Inferior parietal cortex (tissue), 1 donor: ENCODE results near the gene NLGN2.

Source experiments
- DNase-seq: peaks from one replicate; pipeline ENCODE4 v3.0.0-alpha.2; 2016; ENCODE audit errors: extremely low spot score

The NLGN2 gene

DNA sequence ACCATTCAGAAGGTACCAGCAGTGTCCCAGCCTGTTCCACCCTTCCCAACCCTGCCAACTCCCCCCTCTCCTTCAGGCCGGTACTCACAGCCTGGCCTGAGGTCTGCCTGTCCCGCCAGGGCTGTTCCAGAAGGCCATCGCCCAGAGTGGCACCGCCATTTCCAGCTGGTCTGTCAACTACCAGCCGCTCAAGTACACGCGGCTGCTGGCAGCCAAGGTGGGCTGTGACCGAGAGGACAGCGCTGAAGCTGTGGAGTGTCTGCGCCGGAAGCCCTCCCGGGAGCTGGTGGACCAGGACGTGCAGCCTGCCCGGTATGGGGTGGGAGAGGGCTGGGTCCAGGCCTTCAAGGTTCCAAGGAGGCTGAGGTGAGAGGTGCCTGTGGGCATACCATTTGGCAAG is 7.2 kb downstream of the NLGN2 start:
- no peak for DNase-seq

DNA sequence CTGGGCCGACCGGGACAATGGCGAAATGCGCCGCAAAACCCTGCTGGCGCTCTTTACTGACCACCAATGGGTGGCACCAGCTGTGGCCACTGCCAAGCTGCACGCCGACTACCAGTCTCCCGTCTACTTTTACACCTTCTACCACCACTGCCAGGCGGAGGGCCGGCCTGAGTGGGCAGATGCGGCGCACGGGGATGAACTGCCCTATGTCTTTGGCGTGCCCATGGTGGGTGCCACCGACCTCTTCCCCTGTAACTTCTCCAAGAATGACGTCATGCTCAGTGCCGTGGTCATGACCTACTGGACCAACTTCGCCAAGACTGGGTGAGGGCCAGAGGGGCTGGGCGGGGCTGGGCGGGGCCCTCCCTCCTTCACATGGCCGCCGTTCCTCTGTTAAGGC is 8.1 kb downstream of the NLGN2 start:
- no peak for DNase-seq

DNA sequence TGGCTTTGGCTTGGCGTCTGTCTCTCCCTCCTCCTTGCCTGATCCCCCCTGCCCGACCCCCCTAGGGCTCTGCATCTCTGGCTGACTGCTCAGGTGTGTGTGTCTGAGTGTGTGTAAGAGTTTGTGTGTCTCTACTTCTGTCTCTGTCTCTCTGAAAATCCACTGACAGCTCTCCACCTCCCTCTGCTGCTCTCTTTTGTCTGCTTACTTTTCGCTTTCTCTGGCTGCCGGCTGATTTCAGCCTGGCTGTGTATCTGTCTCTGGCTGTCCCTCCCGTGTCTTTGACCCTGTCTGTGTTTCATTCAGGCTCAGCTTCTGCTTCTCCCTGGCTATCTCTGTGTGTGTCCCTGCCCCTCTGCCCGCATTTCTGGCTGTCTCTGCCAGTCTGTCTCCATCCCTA is 8.7 kb downstream of the NLGN2 start:
- DNase-seq = no peak

DNA sequence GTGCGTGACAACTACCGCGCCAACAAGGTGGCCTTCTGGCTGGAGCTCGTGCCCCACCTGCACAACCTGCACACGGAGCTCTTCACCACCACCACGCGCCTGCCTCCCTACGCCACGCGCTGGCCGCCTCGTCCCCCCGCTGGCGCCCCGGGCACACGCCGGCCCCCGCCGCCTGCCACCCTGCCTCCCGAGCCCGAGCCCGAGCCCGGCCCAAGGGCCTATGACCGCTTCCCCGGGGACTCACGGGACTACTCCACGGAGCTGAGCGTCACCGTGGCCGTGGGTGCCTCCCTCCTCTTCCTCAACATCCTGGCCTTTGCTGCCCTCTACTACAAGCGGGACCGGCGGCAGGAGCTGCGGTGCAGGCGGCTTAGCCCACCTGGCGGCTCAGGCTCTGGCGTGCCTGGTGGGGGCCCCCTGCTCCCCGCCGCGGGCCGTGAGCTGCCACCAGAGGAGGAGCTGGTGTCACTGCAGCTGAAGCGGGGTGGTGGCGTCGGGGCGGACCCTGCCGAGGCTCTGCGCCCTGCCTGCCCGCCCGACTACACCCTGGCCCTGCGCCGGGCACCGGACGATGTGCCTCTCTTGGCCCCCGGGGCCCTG is 9.5 kb downstream of the NLGN2 start:
- DNase-seq = no peak

DNA sequence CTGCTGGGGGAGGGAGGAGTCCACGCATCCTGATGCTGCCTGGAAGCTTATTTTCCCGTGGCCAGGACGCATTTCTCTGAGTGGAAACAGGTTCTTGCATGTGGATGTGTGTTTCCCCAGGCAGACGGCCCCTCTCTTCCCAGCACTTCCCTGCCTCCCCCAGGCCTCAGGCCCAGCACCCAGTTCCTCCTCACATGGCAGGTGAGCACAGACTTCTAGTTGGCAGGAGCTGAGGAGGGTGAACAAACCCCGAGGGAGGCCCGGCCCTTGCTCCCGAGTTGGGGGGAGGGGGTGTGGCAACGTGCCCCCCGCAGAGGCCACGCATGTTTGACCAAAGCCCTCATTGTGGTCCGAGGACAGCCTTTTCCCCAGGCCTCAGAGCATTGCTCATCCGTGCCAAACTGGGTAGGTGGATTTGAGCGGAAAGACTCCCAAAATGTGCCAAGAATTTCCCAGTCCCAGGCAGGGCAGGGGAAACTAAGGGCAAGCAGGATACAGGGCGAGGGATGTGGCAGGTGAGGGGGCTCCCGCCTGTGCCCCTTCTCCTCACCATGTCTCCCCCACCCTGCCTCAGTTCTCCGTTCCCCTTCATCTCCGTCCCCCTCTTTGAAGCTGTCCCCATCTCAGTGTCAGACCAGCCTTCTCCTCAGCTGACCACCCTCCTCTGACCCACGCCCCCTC is 11.0 kb downstream of the NLGN2 start:
- no peak for DNase-seq

DNA sequence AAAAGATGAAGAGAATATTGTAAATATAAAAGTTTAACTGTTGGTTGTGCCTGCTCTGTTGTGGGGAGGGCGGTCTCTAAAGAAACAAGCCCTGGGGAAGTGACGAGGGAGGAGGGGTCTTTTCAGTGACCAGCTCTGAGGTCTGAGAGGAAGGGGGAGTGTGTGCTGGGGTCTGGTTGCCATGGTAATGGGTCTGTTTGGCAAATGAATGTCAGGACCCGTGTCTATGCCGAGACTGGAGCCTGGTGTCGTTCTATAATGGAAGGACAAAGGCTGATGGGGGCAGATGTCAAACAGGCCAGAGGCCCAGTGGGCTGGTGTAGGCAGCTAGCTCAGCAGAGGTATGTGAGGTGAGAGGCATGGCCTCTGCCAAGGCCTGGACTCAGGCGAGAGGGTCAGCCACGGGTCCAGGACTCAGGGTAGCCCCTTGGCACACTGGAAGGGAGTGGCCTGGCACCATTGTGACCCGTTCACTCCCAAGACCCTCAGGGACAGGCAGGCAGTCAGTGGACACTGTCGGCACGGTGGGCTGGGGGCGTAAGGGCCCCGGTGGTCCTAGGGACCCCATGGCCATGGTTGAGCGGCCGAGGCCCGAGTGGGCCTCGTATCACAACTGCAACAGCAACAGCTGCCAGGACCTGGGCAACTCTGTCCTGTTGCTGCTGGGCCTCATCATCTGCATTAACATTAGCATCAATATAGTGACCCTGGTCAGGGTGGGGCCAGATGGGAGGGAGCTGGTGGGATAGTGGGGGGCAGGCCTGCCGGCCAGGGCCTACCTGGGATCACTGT is 12.4 kb downstream of the NLGN2 start, which contains the start of gene SPEM1:
SPEM1 (plus strand) TSS at position 506 of the 792 bp plus-strand sequence; CDS start at position 567, 61 bp downstream.
- DNase-seq = no peak

DNA sequence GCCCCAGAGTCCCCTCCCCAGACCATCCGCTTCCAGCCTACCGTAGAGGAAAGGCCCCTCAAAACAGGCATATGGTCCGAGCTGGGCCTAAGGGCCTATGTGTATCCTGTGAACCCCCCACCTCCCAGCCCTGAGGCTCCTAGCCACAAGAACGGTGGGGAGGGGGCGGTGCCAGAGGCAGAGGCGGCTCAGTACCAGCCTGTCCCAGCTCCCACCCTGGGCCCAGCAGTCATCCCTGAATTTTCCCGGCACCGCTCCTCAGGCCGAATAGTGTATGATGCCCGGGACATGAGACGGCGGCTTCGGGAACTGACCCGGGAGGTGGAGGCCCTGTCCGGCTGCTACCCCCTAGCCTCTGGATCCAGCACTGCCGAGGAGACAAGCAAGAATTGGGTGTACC is 13.5 kb downstream of the NLGN2 start:
- no peak for DNase-seq

DNA sequence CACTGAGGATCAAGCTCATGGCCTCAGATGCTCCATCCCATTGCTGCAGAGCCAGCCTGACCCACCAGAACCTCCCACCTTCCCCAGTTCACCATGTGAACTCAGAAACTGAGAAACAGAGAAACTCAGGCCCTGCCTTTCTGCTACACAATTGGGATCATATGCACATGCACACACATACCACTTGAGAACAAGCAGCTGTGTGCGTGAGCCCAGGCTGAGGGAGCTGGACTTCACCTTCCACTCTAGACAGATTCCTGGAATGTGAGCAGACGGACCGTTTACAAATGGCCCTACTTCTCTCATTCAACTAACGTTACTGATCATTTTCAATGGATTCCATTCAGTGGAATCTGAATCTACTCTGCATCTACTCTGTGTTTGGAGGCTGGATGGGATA is 16.0 kb downstream of the NLGN2 start:
- no peak for DNase-seq

DNA sequence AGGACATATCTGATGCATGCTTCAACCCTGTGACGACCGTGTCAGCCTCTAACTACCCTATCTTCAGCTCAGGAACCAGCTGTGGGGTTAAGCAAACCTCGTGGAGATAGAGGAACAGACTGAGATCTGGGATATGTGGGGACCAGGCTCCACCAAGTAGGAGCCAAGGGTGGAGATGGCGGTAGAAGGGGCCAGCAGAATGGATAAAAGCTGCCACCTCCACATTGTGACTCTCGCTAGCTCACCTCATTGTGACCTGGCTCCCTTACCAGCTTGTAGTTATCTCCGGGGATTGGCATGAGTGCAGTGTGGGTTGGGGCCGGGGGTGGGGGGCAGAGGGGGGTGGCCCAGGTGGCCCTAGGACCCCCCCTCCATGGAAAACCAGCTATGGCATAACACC is 17.7 kb downstream of the NLGN2 start, which contains the start of gene SPEM2:
SPEM2 (plus strand) TSS at position 301 of the 400 bp plus-strand sequence; CDS start at position 374, 73 bp downstream.
- DNase-seq = no peak

DNA sequence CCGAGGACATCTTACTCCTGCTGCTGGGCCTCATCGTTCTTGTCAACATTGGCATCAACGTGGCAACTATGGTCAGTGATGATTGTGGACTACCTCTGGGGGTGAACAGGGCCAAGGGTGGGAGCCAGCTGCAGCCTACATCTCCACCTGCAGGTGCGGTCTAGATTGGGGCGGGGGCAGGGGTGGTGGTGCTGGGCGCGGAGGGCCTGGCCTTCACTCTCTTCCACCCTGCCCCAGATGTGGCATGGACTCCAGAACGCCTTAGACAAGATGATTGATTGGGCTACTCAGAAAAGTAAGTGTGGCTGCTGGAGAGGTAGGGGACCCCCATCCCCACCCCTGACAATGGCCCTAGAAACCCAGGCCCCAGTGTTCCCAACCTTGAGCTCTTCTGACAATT is 18.1 kb downstream of the NLGN2 start:
- no peak for DNase-seq

DNA sequence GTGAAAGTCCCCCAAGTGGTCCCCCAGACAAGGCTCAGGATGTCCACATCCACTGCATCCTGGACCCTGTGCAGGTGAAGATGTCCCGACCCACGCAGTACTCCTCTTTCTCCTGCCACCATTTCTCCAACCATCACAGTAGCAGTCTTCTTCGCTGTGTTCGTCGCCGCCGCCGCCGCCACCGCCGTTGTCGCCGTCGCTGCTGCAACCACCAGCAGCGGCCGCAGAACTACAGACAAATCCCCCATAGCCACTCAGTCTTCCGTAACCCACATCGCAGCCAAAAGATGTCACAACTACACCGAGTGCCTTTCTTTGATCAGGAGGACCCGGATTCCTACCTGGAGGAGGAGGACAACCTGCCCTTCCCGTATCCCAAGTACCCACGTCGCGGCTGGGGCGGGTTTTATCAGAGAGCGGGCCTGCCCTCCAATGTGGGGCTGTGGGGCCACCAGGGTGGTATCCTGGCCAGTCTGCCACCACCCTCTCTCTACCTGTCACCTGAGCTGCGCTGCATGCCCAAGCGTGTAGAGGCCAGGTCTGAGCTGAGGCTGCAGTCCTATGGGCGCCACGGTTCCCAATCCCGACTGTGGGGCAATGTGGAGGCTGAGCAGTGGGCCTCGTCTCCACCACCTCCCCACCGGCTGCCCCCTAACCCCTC is 18.7 kb downstream of the NLGN2 start:
- no peak for DNase-seq

DNA sequence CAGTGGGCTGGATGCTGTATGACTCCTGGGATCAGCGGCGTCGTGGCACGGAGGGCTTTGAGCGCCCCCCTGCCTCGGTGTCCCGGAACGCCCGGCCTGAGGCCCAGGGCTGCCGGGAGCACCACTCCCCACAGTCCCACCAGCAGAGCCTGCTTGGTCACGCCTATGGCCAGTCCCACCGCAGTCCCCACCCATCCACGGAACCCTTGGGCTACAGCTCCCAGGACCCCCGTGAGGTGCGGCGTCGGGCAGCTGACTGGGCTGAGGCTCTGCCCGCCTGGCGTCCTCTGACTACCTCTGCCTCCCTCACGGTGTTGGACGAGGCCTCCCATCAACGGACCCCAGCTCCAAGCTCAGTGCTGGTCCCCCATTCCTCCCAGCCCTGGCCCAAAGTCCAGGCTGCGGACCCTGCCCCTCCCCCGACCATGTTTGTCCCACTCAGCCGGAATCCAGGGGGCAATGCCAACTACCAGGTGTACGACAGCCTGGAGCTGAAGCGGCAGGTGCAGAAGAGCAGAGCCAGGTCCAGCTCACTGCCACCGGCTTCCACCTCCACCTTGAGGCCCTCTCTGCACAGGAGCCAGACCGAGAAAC is 19.3 kb downstream of the NLGN2 start:
- no peak for DNase-seq

DNA sequence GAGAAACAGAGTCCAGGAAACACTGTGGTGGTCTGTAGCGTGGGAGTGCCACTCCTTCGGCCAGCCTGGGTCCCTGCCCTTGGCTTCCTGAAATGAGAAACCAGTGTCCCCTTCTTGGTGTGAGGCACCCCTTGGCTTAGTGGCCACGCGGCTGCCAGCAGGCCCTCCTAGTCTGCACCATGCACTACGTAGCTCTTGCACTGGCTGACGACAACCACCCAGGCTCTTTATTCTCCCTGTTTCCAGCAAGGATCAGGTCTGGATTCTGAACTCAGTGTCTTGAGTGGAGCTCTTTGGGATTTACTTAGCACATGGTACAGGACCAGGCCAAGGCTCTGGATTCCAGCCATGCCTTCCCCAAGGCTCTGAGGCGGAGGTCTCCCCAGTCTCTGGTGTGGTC is 19.9 kb downstream of the NLGN2 start:
- DNase-seq = no peak

DNA sequence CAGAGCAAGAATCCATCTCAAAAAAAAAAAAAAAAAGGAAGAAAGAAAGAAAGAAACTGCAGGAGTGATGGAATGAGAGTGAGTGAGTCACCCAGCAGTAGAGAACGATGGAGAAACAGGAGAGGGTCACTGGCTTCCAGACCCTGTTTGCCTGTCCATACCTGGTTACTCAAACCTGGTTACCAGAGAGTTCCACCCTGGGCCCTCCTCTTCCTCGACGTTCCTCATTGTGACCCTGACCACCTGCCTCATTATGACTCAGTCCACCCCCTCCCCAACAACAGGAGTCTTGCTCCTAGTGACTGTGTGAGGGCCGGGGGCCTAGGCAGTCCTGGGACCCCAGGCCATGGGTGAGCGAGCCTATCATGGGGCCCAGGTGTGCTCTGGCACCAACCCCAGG is 20.9 kb downstream of the NLGN2 start, which contains the start of gene SPEM3:
SPEM3 (plus strand) TSS at position 301 of the 400 bp plus-strand sequence; CDS start at position 347, 46 bp downstream.
- DNase-seq = no peak

DNA sequence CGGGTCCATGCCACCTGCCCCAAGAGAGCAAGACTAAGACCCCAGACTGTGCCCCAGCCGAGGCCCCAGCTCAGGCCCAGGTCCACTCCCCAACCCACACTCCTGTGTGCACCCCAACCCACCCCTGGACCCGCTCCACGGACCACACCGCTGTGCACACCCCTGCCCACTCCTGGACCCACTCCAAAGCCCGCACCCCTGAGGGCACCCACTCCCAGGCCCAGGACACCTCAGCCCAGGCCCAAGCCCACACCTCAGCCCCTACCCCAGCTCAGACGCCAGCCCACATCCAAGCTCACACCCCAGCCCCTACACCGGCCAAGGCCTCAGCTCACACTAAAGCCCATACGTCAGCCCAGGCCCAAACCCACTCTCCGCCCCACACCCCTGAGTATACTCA is 22.1 kb downstream of the NLGN2 start:
- no peak for DNase-seq

DNA sequence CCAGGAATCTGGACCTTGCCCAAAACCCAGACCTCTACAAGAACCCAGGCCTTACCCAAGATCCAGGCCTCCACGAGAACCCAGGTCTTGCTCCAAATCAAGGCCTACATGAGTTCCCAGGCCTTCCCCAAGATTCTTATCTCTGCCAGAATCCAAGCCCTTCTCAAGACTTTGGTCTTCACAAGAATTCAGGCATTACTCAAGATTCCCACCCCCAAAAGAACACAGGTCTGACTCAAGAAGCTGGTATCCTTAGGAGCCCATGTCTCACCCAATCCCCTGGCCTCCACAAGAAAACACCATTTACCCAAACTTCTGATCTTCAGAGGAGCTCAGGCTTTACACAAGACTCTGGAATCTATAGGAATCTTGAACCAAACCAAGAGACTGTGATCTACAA is 23.6 kb downstream of the NLGN2 start:
- no peak for DNase-seq

DNA sequence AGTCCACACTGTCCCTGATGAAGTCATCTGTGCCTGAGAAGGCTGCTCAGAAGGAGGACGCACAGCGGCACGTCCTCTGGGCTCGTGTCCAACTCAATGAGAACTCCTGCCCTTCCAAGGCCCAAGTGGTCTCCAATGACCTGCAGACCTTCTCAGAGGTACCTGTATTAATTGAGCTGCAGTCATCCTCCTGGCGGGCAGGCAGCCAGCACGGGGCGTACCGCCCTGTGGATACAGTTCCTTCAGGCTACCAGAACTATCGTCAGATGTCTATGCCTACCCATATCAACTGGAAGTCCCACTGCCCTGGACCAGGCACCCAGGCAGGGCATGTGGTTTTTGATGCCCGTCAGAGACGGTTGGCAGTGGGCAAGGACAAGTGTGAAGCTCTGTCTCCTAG is 24.7 kb downstream of the NLGN2 start:
- no peak for DNase-seq

DNA sequence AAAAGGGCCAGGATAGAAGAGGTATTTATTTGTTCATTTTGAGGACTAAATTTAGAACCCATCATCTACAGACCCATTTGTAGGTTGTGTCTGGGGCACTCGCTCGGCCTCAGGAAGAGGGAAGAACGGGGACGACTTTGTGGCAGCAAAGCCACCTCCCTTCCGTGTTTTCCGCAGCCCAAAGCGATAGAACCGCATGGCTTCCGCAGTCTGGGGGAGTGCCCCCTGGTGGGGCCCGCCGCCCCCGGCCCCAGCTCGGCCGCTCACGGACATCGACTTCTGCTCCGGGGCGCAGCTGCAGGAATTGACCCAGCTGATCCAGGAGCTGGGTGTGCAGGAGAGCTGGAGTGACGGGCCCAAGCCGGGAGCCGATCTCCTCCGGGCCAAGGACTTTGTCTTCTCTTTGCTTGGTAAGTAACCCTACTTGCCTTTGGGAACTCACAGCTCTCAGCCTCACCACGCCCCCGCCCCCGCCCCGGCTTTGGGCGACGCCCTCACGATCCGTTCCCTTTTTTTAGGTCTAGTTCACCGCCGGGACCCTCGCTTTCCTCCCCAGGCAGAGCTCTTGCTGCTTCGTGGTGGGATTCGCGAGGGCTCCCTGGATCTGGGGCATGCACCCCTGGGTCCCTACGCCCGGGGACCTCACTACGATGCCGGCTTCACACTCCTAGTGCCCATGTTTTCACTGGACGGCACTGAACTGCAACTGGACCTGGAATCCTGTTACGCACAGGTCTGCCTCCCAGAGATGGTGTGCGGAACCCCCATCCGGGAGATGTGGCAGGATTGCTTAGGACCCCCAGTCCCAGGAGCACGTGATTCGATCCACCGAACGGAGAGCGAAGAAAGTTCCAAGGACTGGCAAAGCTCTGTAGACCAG is 28.3 kb downstream of the NLGN2 start:
- no peak for DNase-seq

DNA sequence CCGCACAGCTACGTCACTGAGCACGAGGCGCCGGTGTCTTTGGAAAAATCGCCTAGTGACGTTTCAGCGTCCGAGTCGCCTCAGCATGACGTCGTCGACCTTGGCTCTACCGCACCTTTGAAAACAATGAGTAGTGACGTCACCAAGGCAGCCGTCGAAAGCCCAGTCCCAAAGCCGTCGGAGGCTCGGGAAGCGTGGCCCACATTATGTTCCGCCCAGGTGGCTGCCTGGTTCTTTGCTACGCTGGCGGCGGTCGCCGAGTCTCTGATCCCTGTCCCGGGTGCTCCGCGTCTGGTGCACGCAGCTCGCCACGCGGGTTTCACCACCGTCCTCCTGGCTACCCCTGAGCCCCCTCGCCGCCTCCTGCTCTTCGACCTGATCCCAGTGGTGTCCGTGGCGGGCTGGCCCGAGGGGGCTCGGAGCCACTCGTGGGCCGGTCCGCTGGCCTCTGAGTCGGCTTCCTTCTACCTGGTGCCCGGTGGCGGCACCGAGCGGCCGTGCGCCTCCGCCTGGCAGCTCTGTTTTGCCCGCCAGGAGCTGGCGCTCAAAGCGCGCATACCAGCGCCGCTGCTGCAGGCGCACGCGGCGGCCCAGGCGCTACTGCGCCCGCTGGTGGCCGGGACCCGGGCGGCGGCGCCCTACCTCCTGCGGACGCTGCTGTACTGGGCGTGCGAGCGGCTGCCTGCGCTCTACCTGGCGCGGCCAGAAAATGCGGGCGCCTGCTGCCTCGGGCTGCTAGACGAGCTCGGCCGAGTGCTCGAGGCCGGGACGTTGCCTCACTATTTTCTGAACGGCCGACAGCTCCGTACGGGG is 29.1 kb downstream of the NLGN2 start:
- DNase-seq = peak; percentile 40

DNA sequence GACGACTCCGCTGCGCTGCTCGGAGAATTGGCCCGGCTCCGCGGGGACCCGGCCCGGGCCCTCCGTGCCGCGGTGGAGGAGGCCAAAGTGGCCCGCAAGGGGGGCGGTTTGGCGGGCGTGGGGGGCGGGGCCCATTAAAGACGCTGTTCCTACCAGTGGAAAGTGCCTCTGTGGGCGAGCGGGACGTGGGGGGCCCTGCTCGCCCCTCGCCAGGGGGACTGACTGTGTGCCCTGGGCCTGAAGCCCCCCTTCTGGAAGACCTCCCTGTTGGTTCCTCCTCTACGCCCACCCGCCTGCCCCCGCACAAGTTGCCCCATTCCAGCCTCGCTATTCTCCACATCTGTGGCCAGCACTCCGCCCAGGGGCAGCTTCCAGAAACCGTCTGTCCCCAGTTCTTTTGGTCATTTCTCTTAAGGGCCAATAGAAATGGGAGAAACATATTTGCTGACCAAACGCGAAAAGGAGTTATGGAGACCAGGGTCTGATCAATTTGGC is 29.8 kb downstream of the NLGN2 start:
- no peak for DNase-seq
